ENCODE data around the gene NAPA.
A peak's percentile ranks its signal among the peaks of the same experiment; 100 is the strongest.

The NAPA gene

DNA sequence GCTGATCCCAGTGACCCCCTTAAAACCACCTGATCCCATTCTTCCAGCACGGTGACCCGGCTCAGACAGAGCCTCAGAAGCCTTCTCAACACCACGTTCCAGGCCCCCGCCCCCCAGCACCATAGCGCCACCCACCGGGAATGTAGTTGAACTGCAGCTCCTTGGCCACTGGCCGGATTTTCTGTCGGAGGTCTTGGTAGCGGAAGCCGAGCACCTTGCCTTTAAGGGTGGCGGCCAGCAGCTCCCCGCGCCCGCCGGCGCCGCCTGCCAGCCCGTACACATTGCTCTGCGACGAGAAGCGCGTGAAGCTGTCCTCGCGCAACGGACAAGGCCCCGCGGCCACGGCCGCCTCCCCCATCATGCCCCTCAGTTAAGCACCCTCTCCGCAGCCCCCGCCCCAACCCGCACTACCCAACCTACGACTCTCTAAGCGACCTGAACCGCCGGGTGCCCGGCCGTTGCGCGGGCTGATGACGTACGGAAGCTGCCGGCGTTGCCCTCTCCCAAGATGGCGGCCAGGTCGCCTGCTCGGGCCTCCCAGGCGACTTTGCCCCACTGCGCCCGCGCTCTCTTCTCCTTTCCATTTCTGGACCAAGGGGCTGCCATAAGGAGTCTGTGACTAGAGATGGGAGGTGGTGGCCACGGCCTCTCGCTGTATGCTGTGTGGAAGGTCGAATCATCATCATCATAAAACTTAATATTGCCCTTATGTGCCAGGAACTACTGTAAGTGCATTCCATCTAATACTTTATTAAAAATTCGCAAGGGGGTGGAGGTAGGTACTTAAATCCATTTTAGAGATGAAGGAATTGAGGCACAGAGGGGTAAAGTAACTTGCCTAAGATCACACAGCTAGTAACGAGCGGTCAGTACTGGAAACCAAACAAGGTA lies 30.8 kb downstream of the NAPA start, which contains the start of gene KPTN:
KPTN (minus strand) TSS at position 420 of the 891 bp plus-strand sequence; CDS start at position 361, 59 bp downstream.
- DNase-seq = peak; percentile 94

DNA sequence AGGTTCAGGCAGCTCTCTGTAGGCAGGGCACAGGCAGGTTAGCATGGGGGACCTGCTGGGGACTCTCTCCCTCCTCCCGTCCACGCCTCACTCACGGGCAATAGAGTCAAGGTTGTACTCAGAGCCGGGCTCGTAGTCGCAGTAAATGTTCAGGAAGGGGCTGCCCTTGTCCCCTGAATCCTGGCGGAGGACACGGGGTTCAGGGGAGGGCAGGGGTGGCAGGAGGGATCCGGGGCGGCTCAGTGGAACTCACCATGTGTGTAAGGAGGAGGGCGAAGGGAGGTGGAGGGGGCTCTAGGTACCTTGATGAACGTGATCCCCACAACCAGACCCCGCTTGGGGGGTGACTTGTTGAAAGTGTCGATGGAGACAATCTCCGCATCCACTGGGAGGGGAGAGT lies 31.7 kb downstream of the NAPA start:
- DNase-seq = no peak

- DNase-seq = no peak
Observed at GRCh38 chr19:47481460-47482052, 33.3 kb downstream of the NAPA start.

DNA sequence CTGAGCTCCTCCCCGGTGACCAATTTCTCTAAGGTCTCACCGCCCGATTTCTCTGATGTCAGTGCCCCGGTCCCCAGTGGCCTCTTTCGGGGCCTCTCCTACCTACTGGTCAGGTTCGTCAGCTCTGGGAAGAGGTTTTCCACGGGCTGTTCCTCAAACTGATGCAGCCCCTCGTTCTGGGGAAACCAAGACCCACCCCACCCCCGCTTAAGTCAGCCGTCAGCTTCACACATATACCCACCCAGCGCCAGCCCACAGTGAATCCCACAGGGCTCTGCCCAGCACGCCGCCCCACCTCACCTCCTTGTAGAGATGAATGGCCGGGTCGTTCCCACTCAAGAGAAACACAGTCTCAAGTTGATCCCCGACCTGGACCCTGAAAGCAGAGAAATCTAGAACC lies 34.2 kb downstream of the NAPA start:
- no peak for DNase-seq

DNA sequence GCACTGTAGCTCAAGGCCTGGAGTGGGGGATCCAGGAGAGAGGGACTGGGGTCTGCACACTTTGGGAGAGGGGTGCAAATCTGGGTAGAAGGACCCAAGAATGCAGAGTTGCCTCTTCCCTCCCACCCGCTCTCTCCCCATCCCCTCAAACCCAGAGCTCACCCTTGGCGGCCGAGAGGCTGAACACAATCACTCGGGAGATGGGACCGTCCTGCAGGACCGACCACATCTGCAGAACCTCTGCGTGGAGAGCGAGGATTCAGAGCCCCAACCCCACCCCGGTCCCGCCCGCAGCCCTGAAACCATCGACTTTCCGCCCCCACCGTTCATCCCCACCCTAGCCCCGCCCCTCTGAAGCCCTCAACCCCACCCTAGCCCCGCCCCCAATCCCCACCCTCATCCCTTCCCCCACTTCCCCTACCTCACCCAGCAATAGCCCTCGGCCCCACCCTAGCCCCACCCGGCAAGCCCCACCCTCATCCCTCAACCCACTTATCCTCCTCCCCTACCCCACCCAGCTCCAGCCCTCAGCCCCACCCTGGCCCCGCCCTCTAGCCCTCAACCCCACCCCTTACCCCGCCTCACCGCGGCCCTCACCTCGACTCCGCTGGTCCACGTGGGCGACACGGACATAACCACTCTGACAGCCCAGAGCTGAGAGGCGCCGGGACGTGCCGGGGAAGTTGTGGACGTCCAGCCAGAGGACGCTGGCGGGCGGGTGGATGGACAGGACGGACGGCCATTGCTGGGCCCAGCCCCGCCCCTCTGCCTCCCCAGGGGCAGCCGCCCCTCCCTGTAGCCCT lies 35.0 kb downstream of the NAPA start:
- no peak for DNase-seq

GRCh38 chr19:47476438-47476972 lies 38.4 kb downstream of the NAPA start:
- DNase-seq = no peak

GRCh38 chr19:47475465-47475864 lies 39.4 kb downstream of the NAPA start:
- DNase-seq = no peak

DNA sequence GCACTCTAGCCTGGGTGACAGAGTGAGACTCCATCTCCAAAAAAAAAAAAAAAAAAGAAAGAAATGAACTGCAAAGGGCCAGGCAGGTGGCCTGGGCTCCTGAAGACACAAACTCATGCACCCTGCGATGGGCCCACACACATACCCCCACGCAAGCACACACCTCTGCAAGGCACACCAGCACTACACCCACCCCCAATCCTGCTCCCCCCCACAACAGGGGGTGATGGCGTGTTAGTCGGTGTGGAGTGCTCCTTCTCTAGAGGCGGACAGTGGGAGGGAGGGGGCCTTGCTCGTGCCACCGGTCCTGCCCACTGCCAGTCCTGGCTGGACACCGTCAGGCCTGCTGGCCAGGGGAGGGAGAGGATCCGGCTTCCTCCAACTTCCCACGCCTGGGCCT lies 41.5 kb downstream of the NAPA start:
- DNase-seq = no peak

GRCh38 chr19:47471733-47472457 lies 43.0 kb downstream of the NAPA start, which contains the start of gene SLC8A2:
SLC8A2 (minus strand) TSS chr19:47471893; CDS start chr19:47466403, 5,490 bp downstream.
- peak; percentile 51 for DNase-seq

- DNase-seq = no peak
Observed at GRCh38 chr19:47471381-47471732, 43.5 kb downstream of the NAPA start.

DNA sequence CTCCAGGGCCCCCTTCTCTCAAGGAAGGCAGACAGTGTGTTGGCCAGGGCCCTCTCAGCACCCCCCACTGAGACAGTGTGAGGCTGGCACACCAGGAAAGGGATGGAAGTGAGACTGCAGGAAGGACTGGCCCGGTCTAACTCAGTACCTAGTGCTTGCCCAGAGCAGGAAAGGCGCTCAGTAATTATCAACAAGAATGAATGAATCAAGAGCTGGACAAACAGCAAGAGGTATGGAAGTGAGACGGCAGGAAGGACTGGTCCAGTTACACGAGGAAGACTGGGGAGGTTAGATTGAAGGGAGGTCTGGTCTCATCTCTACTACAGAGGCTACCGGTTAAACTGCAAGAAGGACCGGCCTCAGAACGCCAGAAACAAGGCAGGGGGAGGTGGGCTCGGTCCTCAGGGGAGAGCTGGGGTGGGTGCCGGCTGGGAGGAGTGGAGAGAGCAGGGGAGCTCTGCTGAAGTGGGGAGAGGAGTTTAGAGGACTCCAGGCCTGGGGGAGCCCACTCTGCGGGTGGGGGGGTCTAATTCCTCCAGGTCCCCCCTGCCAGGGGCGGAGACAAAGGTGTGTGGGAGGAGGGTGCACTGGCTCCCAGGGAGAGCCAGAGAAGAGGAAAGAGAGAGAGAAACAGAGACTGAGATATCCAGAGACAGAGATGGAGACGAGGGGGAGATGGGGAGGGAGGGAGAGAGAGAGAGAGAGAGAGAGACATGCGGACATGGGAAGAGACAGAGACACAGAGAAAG lies 44.2 kb downstream of the NAPA start:
- no peak for DNase-seq

GRCh38 chr19:47469719-47470118 lies 45.1 kb downstream of the NAPA start:
- no peak for DNase-seq

GRCh38 chr19:47469363-47469700 lies 45.5 kb downstream of the NAPA start:
- no peak for DNase-seq

GRCh38 chr19:47467914-47468313 lies 46.9 kb downstream of the NAPA start:
- no peak for DNase-seq

DNA sequence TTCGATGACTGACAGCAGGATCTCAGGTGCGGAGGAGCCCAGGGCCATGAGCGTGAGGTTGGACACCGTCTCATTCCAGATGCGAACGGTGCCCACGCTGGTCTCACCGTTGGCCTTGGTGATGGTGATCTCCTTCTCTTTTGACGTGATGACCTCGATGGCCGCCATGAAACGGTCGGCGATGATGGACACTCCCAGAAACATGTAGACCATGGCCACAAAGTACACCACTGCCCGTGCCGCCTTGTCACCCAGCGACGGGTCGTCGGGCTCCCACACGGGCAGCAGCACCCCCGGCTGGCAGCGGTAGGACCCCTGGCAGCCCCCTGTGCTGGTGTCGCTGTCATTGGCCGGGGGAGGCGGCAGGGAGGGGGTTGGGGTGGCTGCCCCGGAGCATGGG lies 48.9 kb downstream of the NAPA start:
- no peak for DNase-seq

DNA sequence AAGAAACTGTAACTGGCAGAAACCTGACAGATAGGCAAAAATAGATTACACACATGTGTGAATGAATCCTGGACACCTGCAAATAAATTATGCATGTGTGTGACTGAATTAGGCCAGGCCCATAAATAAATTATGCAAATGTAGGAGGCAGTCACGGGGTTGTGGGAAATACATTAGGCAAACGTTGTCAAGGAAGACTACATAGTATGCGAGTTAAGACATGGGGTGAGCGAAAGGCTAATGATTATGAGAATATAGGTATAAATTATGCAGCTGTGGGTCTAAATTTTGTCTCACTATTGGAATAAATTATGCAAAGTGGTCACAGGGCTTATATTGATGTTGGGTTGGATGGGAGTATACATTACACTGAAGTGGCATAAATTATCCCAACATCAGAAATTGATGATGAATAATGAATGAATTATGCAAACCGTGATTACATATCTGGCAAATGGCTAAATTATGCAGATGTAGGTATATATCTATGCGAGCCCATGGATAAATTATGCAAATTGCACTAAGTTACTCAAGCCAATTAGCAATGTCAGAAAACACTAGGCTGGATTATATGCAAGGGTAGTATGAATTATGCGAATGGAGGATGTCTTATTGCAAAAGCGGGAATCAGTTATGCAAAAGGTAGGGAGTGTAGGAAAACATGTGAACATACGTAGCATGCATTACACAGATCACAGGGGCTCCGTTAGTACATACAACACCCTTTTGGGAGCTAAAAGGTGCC lies 50.0 kb downstream of the NAPA start:
- no peak for DNase-seq

- DNase-seq = no peak
Observed at GRCh38 chr19:47461876-47462275, 53.0 kb downstream of the NAPA start.

- no peak for DNase-seq
Observed at GRCh38 chr19:47459477-47459876, 55.4 kb downstream of the NAPA start.

DNA sequence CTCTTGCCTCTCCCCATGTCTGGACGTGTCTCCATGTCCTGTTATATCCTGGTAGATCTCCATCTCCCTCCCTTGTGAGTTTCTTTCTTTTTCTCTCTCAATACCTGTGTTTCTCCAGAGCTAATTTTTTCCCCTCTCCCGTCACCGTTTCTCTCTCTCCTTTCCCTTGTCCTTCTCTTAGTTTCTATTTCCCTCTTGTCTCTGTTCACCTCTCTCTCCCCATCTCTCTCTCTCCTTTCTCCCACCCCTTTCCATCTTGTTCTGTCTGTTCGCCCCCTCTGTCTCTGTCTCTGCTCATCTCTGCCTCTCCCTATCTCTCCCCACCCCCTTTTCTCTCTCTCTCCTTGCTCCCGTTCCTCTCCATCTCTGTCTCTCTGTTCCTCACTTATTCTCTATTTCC lies 56.2 kb downstream of the NAPA start:
- no peak for DNase-seq

GRCh38 chr19:47456721-47457474 lies 58.0 kb downstream of the NAPA start:
- no peak for DNase-seq

All from activated CD4-positive, alpha-beta T cell treated with anti-CD3 and anti-CD28 coated beads, Interleukin-10, Interleukin-2, amounts not matched to agents 100 ng/mL and 50 ng/mL, durations not matched to agents 16 hours and 8 hours (primary cell).